NT2/D1 (cell line): ENCODE measurements around the gene JOSD1.

Experiments used
- DNase-seq: peaks from one replicate; pipeline ENCODE4 v3.0.0-alpha.2; 2011; ENCODE audit warnings: low read depth, low spot score
- H3K27me3 ChIP-seq: 2 replicates; pipeline ENCODE4 v1.6.0; 2011; ENCODE audit warnings: mild to moderate bottlenecking; ENCODE audit not compliant: insufficient read length, insufficient read depth
- H3K36me3 ChIP-seq: 2 replicates; pipeline ENCODE4 v1.6.1; 2011; ENCODE audit warnings: mild to moderate bottlenecking, low read length, mixed read lengths; ENCODE audit not compliant: insufficient read depth, insufficient read length
- H3K4me1 ChIP-seq: 2 replicates; pipeline ENCODE4 v1.5.1; 2011; ENCODE audit not compliant: insufficient read depth, insufficient read length
- H3K4me3 ChIP-seq: 2 replicates; pipeline ENCODE4 v1.5.1; 2011; ENCODE audit warnings: low read depth; ENCODE audit not compliant: insufficient read length
- H3K9ac ChIP-seq: 2 replicates; pipeline ENCODE4 v1.6.0; 2011; ENCODE audit warnings: low read depth; ENCODE audit not compliant: insufficient read length
- H3K9me3 ChIP-seq: 2 replicates; pipeline ENCODE4 v1.5.1; 2011; ENCODE audit warnings: mild to moderate bottlenecking, low read length; ENCODE audit not compliant: insufficient read depth
- SUZ12 ChIP-seq: IDR thresholded peaks from 2 replicates; pipeline ENCODE4 v1.6.1; 2011; ENCODE audit not compliant: insufficient read length, insufficient read depth; ENCODE audit errors: extremely low read depth
- YY1 ChIP-seq: IDR thresholded peaks from 2 replicates; pipeline ENCODE4 v1.6.1; 2011; ENCODE audit not compliant: insufficient read length, insufficient read depth
- ZNF274 ChIP-seq: IDR thresholded peaks from 2 replicates; pipeline ENCODE4 v1.6.1; 2011; ENCODE audit warnings: mild to moderate bottlenecking, low read depth, low read length

JOSD1 gene

DNA sequence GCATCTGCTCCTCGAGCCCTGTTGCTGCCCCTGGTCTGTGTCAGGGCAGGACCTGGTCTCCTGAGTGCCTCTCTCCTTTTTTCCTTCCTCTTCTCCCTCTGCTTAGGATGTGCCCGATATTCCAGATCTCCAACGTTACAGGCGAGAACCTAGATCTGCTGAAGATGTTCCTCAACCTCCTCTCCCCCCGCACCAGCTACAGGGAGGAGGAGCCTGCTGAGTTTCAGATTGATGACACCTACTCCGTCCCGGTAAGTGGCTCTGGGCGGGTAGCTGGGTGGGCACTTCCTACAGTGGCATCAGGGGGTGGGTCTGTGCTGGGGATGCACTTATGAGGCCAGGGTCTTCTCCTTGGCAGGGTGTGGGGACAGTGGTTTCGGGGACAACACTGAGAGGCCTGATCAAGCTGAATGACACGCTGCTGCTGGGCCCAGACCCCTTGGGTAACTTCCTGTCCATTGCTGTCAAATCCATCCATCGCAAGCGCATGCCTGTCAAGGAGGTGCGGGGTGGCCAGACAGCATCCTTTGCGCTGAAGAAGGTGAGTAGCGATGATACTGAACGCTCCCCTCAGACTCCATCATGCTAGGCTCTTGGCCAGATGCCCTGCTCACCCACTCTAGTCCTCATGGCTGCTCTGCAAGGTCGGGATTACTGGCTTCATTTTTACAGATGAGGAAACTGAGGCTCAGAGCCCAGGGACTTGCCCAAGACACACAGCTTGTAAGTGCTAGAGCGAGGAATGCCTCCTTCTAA, 25.3 kb upstream of the JOSD1 start:
- TF ChIP-seq ZNF274 (no peak), YY1 (no peak), SUZ12 (no peak)
- no peaks in the 10 kb centered on the region for H3K4me1 ChIP-seq
- H3K9me3 ChIP-seq = no peaks in the 10 kb centered on the region
- no peaks in the 10 kb centered on the region for H3K27me3 ChIP-seq
- no peak for DNase-seq
- H3K9ac ChIP-seq = no peak overlapping the region
- peaks cover 98% of the 10 kb centered on the region for H3K36me3 ChIP-seq
- H3K4me3 ChIP-seq = no peak overlapping the region

DNA sequence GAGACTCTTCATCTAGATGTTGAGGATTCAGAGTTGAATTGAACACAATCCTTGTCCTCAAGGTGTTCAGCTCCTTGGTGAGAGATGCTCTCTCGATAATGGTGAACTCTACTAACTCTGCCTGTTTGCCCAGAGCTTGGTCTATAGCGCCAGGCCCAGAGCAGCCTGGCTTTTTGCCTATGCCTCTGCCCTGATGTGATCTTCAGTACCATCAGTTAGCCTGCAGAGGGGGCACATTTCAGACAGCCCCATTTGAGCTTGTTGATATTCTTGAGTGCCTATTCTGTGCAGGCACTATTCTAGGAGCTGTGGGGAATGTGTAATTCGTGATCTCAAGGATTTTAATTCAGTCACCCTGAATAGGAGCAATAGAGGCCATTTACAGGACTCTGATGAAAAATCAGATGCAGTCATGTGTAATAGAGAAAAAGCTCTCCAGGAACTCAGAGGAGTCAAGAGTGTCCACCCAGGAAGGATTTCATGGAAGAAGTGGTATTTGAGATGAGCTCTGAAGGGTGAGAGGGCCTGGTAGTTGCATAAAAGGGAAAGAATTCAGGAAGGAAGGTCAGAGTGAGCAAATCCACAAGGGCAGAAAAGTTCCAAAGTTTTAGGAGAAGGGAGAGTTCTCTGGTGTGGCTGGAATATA, 24.3 kb upstream of the JOSD1 start:
- Histone ChIP-seq H3K4me3 (no peak overlapping the region), H3K9ac (no peak overlapping the region), H3K27me3 (no peaks in the 10 kb centered on the region), H3K4me1 (no peaks in the 10 kb centered on the region), H3K9me3 (no peaks in the 10 kb centered on the region), H3K36me3 (peaks cover 95% of the 10 kb centered on the region)
- DNase-seq = no peak
- TF ChIP-seq SUZ12 (no peak), ZNF274 (no peak), YY1 (no peak)

DNA sequence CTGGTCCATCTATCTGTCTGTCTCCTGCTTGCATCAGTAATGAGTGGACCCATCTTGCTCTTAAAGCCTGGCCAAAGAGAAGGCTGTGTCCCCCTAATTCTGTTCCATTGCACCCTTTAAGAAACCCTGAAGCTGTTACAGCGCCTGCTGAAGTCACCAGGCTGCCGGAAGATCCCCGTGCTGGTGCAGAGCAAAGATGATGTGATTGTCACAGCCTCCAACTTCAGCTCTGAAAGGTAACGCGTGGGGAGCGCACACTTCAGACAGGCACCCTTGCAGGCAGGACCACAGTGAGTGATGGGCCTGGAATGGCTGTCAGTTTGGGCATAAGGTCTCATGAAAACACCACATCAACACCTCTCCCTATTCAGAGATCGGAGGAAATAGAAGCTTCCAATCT, 23.4 kb upstream of the JOSD1 start:
- Histone ChIP-seq H3K9me3 (no peaks in the 10 kb centered on the region), H3K36me3 (peaks cover 87% of the 10 kb centered on the region), H3K4me3 (no peak overlapping the region), H3K27me3 (no peaks in the 10 kb centered on the region), H3K4me1 (no peaks in the 10 kb centered on the region), H3K9ac (no peak overlapping the region)
- TF ChIP-seq ZNF274 (no peak), YY1 (no peak), SUZ12 (no peak)
- no peak for DNase-seq

DNA sequence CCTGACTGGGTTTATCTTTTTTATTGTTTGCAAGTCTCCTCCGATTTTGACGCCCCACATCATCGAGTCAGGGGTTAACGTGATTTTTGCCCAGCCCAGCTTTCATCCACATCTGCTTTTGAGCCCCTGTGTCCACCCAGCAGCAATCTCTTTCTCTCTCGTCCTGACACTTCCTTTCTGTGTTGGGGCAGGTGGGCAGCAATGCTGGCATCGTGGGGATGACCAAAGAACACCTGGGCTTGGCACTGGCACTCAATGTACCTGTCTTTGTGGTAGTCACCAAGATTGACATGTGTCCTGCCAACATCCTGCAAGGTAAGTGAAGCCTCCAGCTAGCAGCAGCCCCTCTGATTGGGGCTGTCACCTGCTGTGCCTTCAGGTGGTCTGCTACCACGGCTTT, 20.8 kb upstream of the JOSD1 start:
- Histone ChIP-seq H3K27me3 (no peaks in the 10 kb centered on the region), H3K9ac (no peak overlapping the region), H3K4me1 (peaks cover 2% of the 10 kb centered on the region), H3K9me3 (no peaks in the 10 kb centered on the region), H3K36me3 (peaks cover 81% of the 10 kb centered on the region), H3K4me3 (no peak overlapping the region)
- no peak for TF ChIP-seq ZNF274
- TF ChIP-seq YY1 = no peak
- no peak for TF ChIP-seq SUZ12
- DNase-seq = no peak

DNA sequence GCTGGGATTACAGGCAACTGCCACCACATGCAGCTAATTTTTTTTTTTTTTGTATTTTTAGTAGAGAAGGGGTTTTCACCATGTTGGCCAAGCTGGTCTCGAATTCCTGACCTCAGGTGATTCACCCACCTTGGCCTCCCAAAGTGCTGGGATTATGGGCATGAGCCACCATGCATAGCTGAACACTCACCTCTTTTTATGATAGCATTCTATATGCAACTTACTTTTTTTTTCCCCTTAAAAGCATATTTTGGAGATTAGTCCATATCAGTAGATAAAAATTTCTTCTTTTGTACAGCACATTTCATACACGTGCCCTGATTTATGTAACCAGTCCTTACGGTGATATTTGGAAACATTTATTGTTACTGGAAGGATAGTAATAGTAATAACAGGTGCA, 19.6 kb upstream of the JOSD1 start:
- peaks cover 81% of the 10 kb centered on the region for H3K36me3 ChIP-seq
- H3K27me3 ChIP-seq = no peaks in the 10 kb centered on the region
- H3K9me3 ChIP-seq = no peaks in the 10 kb centered on the region
- H3K4me3 ChIP-seq = no peak overlapping the region
- TF ChIP-seq YY1 = no peak
- TF ChIP-seq SUZ12 = no peak
- no peak for TF ChIP-seq ZNF274
- H3K4me1 ChIP-seq = peaks cover 2% of the 10 kb centered on the region
- no peak for DNase-seq
- H3K9ac ChIP-seq = no peak overlapping the region

DNA sequence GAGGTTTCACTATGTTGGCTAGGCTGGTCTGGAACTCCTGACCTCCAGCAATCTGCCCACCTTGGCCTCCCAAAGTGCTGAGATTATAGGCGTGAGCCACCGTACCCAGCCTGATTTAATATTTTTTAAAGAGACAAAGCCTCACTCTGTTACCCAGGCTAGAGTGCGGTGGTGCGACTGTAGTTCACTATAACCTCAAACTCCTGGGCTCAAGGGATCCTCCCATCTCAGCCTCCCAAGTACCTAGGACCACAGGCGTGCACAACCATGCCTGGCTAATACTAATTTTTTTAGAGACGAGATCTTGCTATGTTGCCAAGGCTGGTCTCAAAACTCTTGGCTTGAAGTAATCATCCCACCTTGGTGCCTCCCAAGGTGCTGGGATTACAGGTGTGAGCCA, 18.5 kb upstream of the JOSD1 start:
- Histone ChIP-seq H3K9ac (no peak overlapping the region), H3K27me3 (no peaks in the 10 kb centered on the region), H3K9me3 (no peaks in the 10 kb centered on the region), H3K4me1 (peaks cover 2% of the 10 kb centered on the region), H3K4me3 (no peak overlapping the region), H3K36me3 (peaks cover 75% of the 10 kb centered on the region)
- DNase-seq = no peak
- TF ChIP-seq SUZ12 (no peak), YY1 (no peak), ZNF274 (no peak)

DNA sequence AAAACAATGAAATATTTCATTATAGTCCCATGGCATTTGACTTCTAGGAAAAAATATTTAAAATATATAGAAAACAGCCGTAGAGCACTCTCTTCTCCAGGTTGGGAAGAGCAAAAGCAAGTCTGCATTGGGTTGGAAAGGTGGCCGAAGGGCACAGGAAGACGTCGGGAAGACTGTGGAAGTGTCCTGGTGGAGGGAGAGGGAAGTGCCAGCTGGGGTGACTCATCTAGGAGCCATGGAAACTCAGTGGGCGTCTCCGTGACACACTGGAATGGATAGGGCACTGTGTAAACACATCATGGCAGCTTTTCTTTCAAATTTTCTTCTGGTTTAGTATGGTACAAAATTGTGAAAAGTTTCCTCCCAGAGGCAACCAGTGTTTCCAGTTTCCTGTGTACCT, 17.7 kb upstream of the JOSD1 start:
- no peak for DNase-seq
- no peaks in the 10 kb centered on the region for H3K27me3 ChIP-seq
- no peaks in the 10 kb centered on the region for H3K9me3 ChIP-seq
- no peak overlapping the region for H3K4me3 ChIP-seq
- H3K4me1 ChIP-seq = peaks cover 2% of the 10 kb centered on the region
- H3K36me3 ChIP-seq = peaks cover 67% of the 10 kb centered on the region
- TF ChIP-seq SUZ12 (no peak), YY1 (no peak), ZNF274 (no peak)
- no peak overlapping the region for H3K9ac ChIP-seq
